Measurements from ENCODE around the gene CYP1A2.

CYP1A2 gene

DNA sequence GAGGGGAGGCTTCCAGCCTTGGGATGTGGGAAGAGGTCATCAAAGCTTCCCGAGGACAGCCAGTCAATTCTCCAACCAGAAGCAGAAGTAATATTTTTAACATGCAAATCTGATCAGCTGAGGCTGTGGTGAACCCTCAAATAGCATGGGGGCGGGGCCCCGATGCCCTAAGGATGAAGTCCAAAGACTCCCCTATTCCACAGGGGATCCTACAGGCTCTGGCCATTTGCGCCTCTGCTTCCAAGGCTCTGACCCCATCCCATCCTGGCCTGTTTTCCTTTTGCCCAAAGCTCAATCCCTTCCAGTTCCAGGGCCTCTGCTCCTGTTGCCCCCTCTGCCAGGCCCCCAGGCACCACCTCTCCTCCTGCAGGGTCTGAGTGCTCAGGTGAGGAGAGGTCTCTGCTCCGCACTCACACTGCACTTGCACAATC is 26.5 kb downstream of the CYP1A2 start:
- H3K4me3 ChIP-seq (ENCODE audit: low read depth, low read length, poor library complexity, severe bottlenecking): peak overlapping the region; percentile 8
- no peak for TF ChIP-seq CTCF (IDR thresholded peaks at IDR 0.05; ENCODE audit: low read length)
- no peak for TF ChIP-seq EZH2 (IDR thresholded peaks at IDR 0.05; ENCODE audit: borderline replicate concordance, low read length)
- no peaks in the 10 kb centered on the region for H3K9me2 ChIP-seq (ENCODE audit: low read depth, low read length)
- H3K9ac ChIP-seq (ENCODE audit: low read length): peak overlapping the region; percentile 57
- no peaks in the 10 kb centered on the region for H4K20me1 ChIP-seq (ENCODE audit: insufficient read depth, low read length)
- no peaks in the 10 kb centered on the region for H3K27me3 ChIP-seq (ENCODE audit: insufficient read depth, low read length)
- H2AFZ ChIP-seq (ENCODE audit: low read length): no peak overlapping the region
- no peaks in the 10 kb centered on the region for H3K36me3 ChIP-seq (ENCODE audit: insufficient read depth, low read length)
- peak overlapping the region; percentile 51 for H3K4me2 ChIP-seq (ENCODE audit: low read length)
- H3F3A ChIP-seq (ENCODE audit: insufficient read depth, low read length): peaks cover 18% of the 10 kb centered on the region
- peak overlapping the region; percentile 100 for H3K27ac ChIP-seq (ENCODE audit: low read depth, low read length, poor library complexity, severe bottlenecking)
- no peaks in the 10 kb centered on the region for H3K9me3 ChIP-seq (ENCODE audit: low read length)
- peaks cover 91% of the 10 kb centered on the region for H3K4me1 ChIP-seq (ENCODE audit: insufficient read depth, low read length, severe bottlenecking)
- H3K79me2 ChIP-seq (ENCODE audit: insufficient read depth, low read length): no peaks in the 10 kb centered on the region

GRCh38 chr15:74775894-74776293 is 27.2 kb downstream of the CYP1A2 start:
- H2AFZ ChIP-seq (ENCODE audit: low read length): no peak overlapping the region
- H3K79me2 ChIP-seq (ENCODE audit: insufficient read depth, low read length): no peaks in the 10 kb centered on the region
- H3K27me3 ChIP-seq (ENCODE audit: insufficient read depth, low read length): no peaks in the 10 kb centered on the region
- H3K4me1 ChIP-seq (ENCODE audit: insufficient read depth, low read length, severe bottlenecking): peaks cover 96% of the 10 kb centered on the region
- peak overlapping the region; percentile 100 for H3K27ac ChIP-seq (ENCODE audit: low read depth, low read length, poor library complexity, severe bottlenecking)
- H3K9me2 ChIP-seq (ENCODE audit: low read depth, low read length): no peaks in the 10 kb centered on the region
- H3K4me3 ChIP-seq (ENCODE audit: low read depth, low read length, poor library complexity, severe bottlenecking): no peak overlapping the region
- H4K20me1 ChIP-seq (ENCODE audit: insufficient read depth, low read length): no peaks in the 10 kb centered on the region
- no peaks in the 10 kb centered on the region for H3K9me3 ChIP-seq (ENCODE audit: low read length)
- no peak for TF ChIP-seq CTCF (IDR thresholded peaks at IDR 0.05; ENCODE audit: low read length)
- no peaks in the 10 kb centered on the region for H3K36me3 ChIP-seq (ENCODE audit: insufficient read depth, low read length)
- H3K9ac ChIP-seq (ENCODE audit: low read length): peak overlapping the region; percentile 57; the same call in 1 of the 2 replicates
- H3F3A ChIP-seq (ENCODE audit: insufficient read depth, low read length): peaks cover 18% of the 10 kb centered on the region
- peak overlapping the region; percentile 51; the same call in 1 of the 2 replicates for H3K4me2 ChIP-seq (ENCODE audit: low read length)

DNA sequence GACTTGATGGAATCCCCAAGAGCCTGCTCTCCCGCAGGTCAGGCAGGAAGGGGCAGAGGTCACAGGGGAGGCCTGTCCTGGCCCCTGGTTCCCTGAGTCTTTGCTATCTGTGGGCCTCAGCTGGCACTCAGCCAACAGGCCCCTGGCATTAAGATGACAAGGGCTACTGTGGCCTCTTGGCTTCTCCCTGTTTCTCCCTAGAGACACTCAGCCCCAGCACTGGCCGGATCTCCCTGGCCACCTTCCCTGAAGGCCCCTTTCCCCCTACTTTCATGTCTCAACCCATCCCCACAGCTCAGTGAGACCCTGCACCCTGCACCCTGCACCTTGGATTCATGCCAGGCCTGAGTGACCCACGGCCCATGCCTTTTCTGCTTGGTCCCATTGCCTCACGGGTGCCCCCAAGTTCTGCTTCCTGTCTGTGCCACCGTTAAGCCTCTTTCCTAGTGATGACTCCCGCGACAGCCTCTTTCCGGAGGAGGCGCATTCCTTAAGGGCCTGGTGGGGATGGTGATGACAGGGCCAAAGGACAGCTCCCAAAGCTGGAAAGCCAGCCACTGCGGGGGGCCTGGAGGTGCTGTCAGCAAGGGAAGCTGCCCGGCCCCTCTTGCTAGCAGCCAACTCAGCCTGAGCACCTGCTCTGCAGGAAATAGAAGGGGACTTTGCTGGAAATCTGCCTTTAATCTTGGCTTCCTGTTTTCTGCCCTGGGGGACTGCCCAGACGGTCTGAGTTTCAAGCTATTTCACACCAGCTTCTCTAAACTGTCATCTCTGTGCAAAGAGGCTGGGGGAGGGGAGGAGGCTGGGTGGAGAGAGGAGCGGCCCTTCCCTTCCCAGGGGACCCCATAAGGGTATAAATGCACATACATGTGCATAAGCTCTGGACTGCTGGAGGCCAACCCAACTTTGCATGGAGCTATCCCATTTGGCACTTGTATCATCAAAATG is 28.4 kb downstream of the CYP1A2 start:
- H3K4me2 ChIP-seq (ENCODE audit: low read length): peak overlapping the region; percentile 52
- H3K9me2 ChIP-seq (ENCODE audit: low read depth, low read length): no peaks in the 10 kb centered on the region
- H3K4me1 ChIP-seq (ENCODE audit: insufficient read depth, low read length, severe bottlenecking): peaks cover 92% of the 10 kb centered on the region
- H2AFZ ChIP-seq (ENCODE audit: low read length): no peak overlapping the region
- H3K36me3 ChIP-seq (ENCODE audit: insufficient read depth, low read length): no peaks in the 10 kb centered on the region
- peaks cover 18% of the 10 kb centered on the region for H3F3A ChIP-seq (ENCODE audit: insufficient read depth, low read length)
- H3K27me3 ChIP-seq (ENCODE audit: insufficient read depth, low read length): no peaks in the 10 kb centered on the region
- H3K27ac ChIP-seq (ENCODE audit: low read depth, low read length, poor library complexity, severe bottlenecking): peak overlapping the region; percentile 100
- H3K9ac ChIP-seq (ENCODE audit: low read length): peak overlapping the region; percentile 68
- H4K20me1 ChIP-seq (ENCODE audit: insufficient read depth, low read length): no peaks in the 10 kb centered on the region
- H3K9me3 ChIP-seq (ENCODE audit: low read length): no peaks in the 10 kb centered on the region
- H3K4me3 ChIP-seq (ENCODE audit: low read depth, low read length, poor library complexity, severe bottlenecking): peak overlapping the region; percentile 37
- H3K79me2 ChIP-seq (ENCODE audit: insufficient read depth, low read length): no peaks in the 10 kb centered on the region
- TF ChIP-seq EZH2 (IDR thresholded peaks at IDR 0.05; ENCODE audit: borderline replicate concordance, low read length) (no peak), CTCF (IDR thresholded peaks at IDR 0.05; ENCODE audit: low read length) (no peak)

Measured in OCI-LY1 (cell line).